ENCODE measurements around the gene BICDL2. TPM values are rescaled to one million over a fixed set of nuclear protein-coding genes. Genes with fewer than 3 reads are reported as not detected.
A peak's percentile ranks its signal among the peaks of the same experiment; 100 is the strongest.

The BICDL2 gene
- 0.23 and 0.65 TPM in 2 replicates for total RNA-seq (2011; cell fraction: chromatin; rRNA removed; ENCODE audit: low replicate concordance)
- 1.1 and 1.2 TPM in 2 replicates for total RNA-seq (2011; cell fraction: nucleolus; rRNA removed)
- total RNA-seq (2011; cell fraction: nucleoplasm; rRNA removed), result 0.29 and 0.46 TPM in 2 replicates
- total RNA-seq (2014; rRNA removed) (0.09 and 0.12 TPM in 2 replicates), total RNA-seq (2014; rRNA removed; fragmentation: Illumina TruSeq; extraction: Trizol) (not detected in 2 replicates), total RNA-seq (2015; rRNA removed; fragmentation: Illumina TruSeq; extraction: Trizol) (0.08 TPM in 1 of 2 replicates, not detected in the other), total RNA-seq (2021) (0.09 TPM in 2 replicates), polyA plus RNA-seq (2011; rRNA removed) (0.18 and 0.28 TPM in 2 replicates), polyA plus RNA-seq (2014; fragmentation: Illumina TruSeq; extraction: Trizol) (not detected in 2 replicates), polyA plus RNA-seq (2014; fragmentation: Nextera tagmentation; extraction: Ambion mirVana) (not detected), polyA plus RNA-seq (2014; rRNA removed) (not detected in 2 replicates), polyA minus RNA-seq (2011; rRNA and poly(A)+ RNA removed) (not detected in 2 replicates), Bru-seq, nascent RNA (percentile 16 among the genes with signal in this experiment), BruChase-seq, experiment 1, labeled RNA remaining after a 2-hour chase (percentile 9 among the genes with signal in this experiment), BruChase-seq, experiment 2, labeled RNA remaining after a 6-hour chase (not detected)
- polyA plus RNA-seq (2011; cell fraction: cytosol; rRNA removed), result 0.32 and 0.63 TPM in 2 replicates
- 0.28 and 0.41 TPM in 2 replicates for polyA plus RNA-seq (2011; cell fraction: nucleus; rRNA removed)
- 0.17 and 0.27 TPM in 2 replicates for polyA plus RNA-seq (2012)
- polyA minus RNA-seq (2011; cell fraction: cytosol; rRNA and poly(A)+ RNA removed), result 0.57 TPM in 1 of 2 replicates, not detected in the other
- polyA minus RNA-seq (2011; cell fraction: nucleus; rRNA and poly(A)+ RNA removed), result 0.44 and 0.54 TPM in 2 replicates
- long read RNA-seq, experiment 1, result 0 reads
- long read RNA-seq, experiment 2, partial matches to known transcripts, result 1 of 1 reads
- long read RNA-seq, experiment 2, other reads (novel, unspliced or antisense), result 0 of 1 reads
- long read RNA-seq, experiment 3, result 0 reads

- H3K27me3 ChIP-seq (ENCODE audit: control insufficient read depth in 2 of 2, insufficient read depth in 2 of 2, low read length in 2 of 2), result peaks cover 58 to 77% of the 10 kb centered on the region in 2 experiments
- POLR2A ChIA-PET, result no interaction called here
- BruUV-seq (replicated peaks), result no TSS peak
- TF ChIP-seq SIX5 (IDR thresholded peaks at IDR 0.05; ENCODE audit: borderline replicate concordance in 1 of 2, insufficient read depth in 1 of 2, low read depth in 1 of 2, low read length in 2 of 2) (no peak), PTTG1 (tag; IDR thresholded peaks at IDR 0.05; ENCODE audit: low read depth) (no peak), EZH2 (IDR thresholded peaks at IDR 0.05; ENCODE audit: borderline replicate concordance, low read depth, low read length) (peak; percentile 90; the same call in 1 of the 2 replicates)
- TF ChIP-seq, protein P1, sequence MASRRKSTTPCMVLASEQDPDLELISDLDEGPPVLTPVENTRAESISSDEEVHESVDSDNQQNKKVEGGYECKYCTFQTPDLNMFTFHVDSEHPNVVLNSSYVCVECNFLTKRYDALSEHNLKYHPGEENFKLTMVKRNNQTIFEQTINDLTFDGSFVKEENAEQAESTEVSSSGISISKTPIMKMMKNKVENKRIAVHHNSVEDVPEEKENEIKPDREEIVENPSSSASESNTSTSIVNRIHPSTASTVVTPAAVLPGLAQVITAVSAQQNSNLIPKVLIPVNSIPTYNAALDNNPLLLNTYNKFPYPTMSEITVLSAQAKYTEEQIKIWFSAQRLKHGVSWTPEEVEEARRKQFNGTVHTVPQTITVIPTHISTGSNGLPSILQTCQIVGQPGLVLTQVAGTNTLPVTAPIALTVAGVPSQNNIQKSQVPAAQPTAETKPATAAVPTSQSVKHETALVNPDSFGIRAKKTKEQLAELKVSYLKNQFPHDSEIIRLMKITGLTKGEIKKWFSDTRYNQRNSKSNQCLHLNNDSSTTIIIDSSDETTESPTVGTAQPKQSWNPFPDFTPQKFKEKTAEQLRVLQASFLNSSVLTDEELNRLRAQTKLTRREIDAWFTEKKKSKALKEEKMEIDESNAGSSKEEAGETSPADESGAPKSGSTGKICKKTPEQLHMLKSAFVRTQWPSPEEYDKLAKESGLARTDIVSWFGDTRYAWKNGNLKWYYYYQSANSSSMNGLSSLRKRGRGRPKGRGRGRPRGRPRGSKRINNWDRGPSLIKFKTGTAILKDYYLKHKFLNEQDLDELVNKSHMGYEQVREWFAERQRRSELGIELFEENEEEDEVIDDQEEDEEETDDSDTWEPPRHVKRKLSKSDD (conservative IDR thresholded peaks at IDR 0.05; ENCODE audit: low read length), result no peak
Observed at GRCh38 chr16:3036726-3037315, at the start of gene BICDL2. Gene BICDL2, minus strand, starts transcription at chr16:3036944. Its CDS starts 1,448 bp downstream, at chr16:3035496.

More at GRCh38 chr16:3036726-3037315, at the start of gene BICDL2:
- 3% methylated on average over 13 of the region's 44 CpGs for WGBS (ENCODE audit: insufficient coverage, low coverage, missing lambda C conversion rate)
- ATAC-seq, result no peak
- Histone ChIP-seq H2AFZ (ENCODE audit: low read depth, low read length) (no peak within 1 kb of the TSS), H4K20me1 (replicated peaks; ENCODE audit: control insufficient read depth, insufficient read depth, low read length) (peaks cover 8% of the 10 kb centered on the region), H3K9ac (ENCODE audit: insufficient read depth in 1 of 2, low read depth in 2 of 2, low read length in 2 of 2) (peak within 1 kb of the TSS in 1 of 2 experiments; percentile 71; a peak in 2 of 4 replicates), H3K4me1 (replicated peaks in 1 of 2; ENCODE audit: control insufficient read depth in 2 of 2, insufficient read depth in 2 of 2, low read length in 2 of 2) (peaks cover 0 to 16% of the 10 kb centered on the region in 2 experiments; a peak in 3 of 5 replicates), H3K36me3 (ENCODE audit: control insufficient read depth, insufficient read depth, low read length) (no peaks in the 10 kb centered on the region), H3K4me3 (no peak within 1 kb of the TSS), H3K4me2 (ENCODE audit: insufficient read depth, low read length) (no peak within 1 kb of the TSS), H3K9me3 (replicated peaks; ENCODE audit: control insufficient read depth, insufficient read depth, low read depth, low read length) (no peaks in the 10 kb centered on the region), H3K27ac (ENCODE audit: extremely low read depth, low read depth, low read length) (no peak within 1 kb of the TSS), H3K9me1 (ENCODE audit: control insufficient read depth, insufficient read depth, low read length) (no peaks in the 10 kb centered on the region), H3K79me2 (ENCODE audit: control insufficient read depth, insufficient read depth, low read length) (no peaks in the 10 kb centered on the region)
- CTCF ChIA-PET (ENCODE audit: low intra/inter-chr PET ratio), result no interaction called here
- intact Hi-C loops (cut with micrococcal nuclease), result no loop called here
- in situ Hi-C loops (cut with MboI), result no loop called here
- DNase-seq (ENCODE audit: extremely low read depth in 1 of 4, low spot score in 3 of 4), result peak in 1 of 4 experiments; percentile 16
- FAIRE-seq, result no peak

Data from K562 (cell line).